GM18517 (cell line): ENCODE data around the gene MRPS18C.

Experiments
- ATAC-seq: cut with Tn5 transposase; IDR thresholded peaks from one replicate; pipeline ENCODE4 v1.9.1; 2021; ENCODE audit warnings: mild to moderate bottlenecking, moderate library complexity; ENCODE audit not compliant: unreplicated experiment

The MRPS18C gene

GRCh38 chr4:83455281-83456183 lies at the start of gene MRPS18C, which contains the start of gene HELQ:
Gene MRPS18C (plus strand): TSS chr4:83456058. CDS start chr4:83456078, 20 bp downstream.
Gene HELQ (minus strand): TSS chr4:83455823. CDS start chr4:83455693, 130 bp downstream.
- peak; percentile 95 for ATAC-seq

DNA sequence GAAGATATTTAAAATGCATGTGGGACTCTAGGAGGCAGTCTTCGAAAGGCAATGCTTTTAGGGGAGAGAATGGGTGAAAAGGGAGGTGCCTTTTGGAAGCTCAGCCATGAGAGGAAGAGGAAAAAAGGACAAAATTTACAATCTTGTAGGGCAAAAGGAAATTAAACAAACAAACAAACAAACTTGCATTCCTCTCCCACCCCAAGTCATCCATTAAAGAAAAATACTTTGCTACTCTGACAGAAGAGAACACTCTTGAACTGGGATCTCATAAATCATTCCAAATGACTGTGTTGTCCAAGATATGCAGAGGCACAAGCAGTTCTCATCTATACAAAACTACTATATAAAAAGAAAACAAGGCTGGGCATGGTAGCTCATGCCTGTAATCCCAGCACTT lies 47.0 kb upstream of the MRPS18C start:
- ATAC-seq: no peak

DNA sequence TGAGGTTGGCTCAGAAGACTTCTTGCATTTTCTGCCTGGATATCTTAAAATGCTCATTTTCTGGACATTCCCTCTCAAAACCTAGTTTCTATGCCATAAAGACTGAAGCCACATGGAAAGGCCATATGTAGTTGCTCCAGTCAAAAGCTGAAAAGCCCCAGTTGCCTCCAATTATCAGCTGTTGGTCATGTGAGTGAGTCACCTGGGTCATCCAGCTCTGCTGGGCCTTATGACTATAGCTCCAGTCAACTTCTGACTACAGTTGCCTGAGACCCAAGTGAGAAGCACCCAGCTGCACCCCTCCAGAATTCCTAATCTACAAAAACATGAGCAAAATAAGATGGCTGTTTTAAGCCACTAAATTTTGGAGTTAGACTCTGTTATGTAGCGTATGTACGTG lies 42.2 kb upstream of the MRPS18C start:
- ATAC-seq: no peak

- ATAC-seq: no peak
Measured at GRCh38 chr4:83417566-83417965, 38.3 kb upstream of the MRPS18C start.

DNA sequence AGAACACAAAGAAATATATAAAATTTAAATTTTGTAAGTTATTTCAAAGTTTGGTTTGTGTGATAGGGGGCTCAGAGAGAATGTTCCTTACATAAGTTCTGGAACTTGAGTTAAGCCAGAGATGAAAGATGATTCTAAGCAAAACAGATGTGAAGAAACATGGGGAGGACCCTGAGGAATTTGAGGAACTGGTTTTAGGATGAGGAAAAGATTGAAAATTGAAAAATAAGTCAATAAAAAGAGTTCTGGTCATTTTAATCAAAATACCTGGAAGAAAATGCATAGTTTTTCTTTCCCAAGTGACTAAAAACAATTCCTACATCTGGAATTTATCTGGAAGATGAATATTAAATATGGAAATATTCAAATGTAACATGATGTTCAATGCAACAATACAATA lies 37.6 kb upstream of the MRPS18C start:
- ATAC-seq: no peak

- no peak for ATAC-seq
Measured at GRCh38 chr4:83431200-83431599, 24.7 kb upstream of the MRPS18C start.

GRCh38 chr4:83436680-83437079 lies 19.2 kb upstream of the MRPS18C start:
- no peak for ATAC-seq

DNA sequence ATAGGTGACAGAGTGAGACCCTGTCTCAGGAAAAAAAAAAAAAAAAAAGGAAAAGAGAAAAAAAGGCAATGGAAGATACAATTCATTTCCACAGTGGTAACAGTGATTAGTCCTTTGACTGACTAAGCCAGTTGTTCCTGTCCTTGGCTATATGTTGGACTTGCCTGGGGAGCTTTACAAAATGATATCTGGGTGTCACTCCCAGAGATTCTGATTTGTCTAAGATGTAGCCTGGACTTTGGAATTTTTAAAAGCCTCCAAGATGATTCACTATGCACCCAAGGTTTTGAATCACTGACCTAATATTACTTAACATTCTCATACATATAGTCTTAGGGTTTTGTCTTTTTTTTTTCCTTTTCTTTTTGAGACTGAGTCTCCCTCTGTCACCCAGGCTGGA lies 17.1 kb upstream of the MRPS18C start:
- no peak for ATAC-seq

DNA sequence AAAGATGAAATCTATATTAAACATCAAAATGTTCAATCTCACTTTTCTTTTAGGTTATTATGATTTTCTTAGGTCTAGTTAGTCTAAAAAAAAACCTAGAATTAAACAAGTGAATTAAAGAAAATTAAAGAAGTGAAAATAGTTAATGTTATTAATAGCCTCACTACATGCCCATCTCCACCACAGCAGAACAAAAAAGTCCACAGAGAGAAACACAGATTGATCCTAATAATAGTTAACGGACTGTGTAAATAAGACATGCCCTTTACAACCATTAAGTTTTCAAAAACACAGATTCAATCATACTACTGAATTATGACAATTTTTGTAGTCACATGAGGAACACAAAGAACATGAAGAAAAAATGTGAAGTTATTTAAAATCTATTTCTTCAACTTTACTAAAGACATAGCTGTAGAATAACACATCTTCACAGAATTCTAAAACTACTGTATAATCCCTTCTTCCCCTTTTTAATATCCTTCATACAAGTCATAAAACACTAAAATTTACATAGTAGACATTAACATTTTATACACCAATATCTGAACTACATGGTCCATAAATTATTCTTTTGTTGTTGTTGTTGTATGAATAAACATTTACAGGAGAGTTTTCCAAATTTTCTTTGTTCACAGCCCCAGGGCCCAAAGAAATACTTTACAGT lies 15.6 kb upstream of the MRPS18C start:
- ATAC-seq: no peak

- no peak for ATAC-seq
Measured at GRCh38 chr4:83440899-83441298, 15.0 kb upstream of the MRPS18C start.

DNA sequence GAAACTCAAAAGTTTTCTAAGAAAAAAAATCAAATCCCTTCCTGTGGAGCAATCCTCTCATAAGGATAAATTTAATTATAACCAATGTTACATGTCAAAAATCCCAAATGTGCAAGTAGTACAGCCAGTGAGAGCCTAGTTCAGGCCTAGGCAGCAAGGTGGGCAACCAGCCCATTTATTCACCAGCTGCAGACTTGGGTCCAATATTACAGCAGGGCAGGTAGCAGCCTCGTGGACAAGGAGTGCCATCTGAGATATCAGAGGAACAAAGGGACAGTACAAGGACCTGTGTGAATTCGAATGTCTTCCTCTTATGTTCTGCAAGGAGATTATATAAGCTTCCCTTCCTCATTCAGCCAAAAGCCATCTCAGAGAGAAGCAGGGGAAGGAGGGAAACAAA lies 6.8 kb upstream of the MRPS18C start:
- ATAC-seq: no peak

DNA sequence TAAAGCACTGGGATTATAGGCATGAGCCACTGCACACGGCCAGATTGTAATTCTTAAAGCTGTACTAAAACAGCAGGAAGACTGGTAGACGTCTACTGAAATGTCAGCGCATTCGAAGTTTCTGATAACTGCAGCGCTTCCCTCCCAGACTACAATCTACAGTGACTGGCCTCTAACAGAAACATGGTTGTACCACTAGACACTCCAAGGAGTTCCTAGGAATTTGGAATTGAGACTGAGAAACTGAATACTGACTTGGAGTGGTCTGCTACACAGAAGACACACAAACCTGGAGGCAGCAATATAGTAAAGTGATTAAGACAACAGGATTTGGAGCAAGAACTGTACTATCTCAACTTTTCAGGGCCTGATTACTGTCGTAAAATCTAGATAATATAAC lies 1.2 kb upstream of the MRPS18C start:
- ATAC-seq: no peak

DNA sequence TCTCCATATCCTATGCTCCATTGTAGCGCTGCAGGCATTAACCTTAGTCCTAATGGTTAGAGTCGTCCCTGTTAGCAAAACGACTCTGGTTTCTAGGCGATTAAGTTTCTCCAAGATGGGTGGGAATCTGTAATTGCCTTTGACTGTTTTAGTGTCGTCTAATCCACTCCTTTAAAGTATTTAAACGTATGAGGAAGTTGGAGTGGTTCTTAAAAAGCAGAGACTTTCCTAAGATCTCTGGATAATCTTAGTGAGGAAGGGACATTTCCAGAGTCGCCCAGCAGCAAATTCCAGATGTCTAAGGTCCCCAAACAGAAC lies 285 bp downstream of the MRPS18C start:
- no peak for ATAC-seq

- no peak for ATAC-seq
Measured at GRCh38 chr4:83473423-83473822, 17.6 kb downstream of the MRPS18C start.

DNA sequence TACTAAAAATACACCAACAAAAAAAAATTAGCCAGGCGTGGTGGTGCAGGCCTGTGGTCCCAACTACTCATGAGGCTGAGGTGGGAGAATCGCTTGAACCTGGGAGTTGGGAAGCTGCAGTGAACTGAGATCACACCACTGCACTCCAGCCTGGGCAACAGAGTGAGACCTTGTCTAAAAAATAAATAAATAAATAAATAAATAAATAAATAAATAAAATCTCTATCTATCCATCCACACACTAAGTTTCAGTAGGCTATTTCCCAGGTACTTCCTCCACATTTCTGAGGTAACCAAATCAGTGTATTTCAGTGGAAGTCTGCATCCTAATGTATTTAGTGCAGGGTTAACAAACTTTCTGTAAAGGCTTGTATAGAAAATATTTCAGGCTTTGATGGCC lies 18.1 kb downstream of the MRPS18C start:
- no peak for ATAC-seq

GRCh38 chr4:83484500-83485461 lies 28.9 kb downstream of the MRPS18C start, which contains the start of gene ABRAXAS1:
Gene ABRAXAS1 (minus strand): TSS chr4:83485100. CDS start chr4:83485072, 28 bp downstream.
- peak; percentile 97 for ATAC-seq

GRCh38 chr4:83486457-83487129 lies 30.7 kb downstream of the MRPS18C start:
- ATAC-seq: no peak

DNA sequence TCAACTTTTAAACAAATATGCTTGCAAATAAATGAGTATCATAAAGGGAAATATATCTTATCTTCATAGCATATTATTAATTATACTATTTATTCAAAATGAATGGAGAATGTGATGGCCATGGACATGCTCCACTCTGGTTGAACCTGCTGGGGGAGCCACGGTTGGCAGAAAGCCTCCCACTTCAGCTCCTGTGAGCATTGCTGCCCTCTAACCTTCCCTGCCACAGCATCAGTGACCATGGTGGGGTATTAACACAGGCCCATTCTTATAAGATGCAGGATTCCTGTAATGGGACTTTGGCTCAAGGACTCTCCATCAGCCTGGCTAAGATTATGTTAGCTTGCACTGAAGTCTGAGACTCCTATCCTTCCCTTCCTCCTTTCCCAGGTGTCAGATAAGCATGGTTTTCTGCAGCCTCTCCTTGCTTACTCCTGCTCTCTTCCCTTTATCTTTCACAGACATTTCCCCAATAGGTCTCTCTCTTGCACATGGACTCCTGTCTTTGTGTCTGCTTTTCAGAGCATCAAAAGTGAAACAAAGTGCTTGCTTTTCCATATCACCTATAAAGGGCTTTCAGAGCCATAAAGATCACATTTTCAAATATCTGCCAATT lies 34.0 kb downstream of the MRPS18C start:
- ATAC-seq: no peak

GRCh38 chr4:83490876-83491450 lies 35.1 kb downstream of the MRPS18C start:
- ATAC-seq: peak; percentile 75
